ENCODE measurements around the gene NSD1.
"Not testable (repeated sequence)": the region's sequence is repeated elsewhere in the genome, so short reads cannot be mapped to it uniquely, and the experiment has no call there.

Gene NSD1

GRCh38 chr5:177296581-177296980 lies 163.0 kb downstream of the NSD1 start:
- no peak for DNase-seq

GRCh38 chr5:177297922-177298321 lies 164.3 kb downstream of the NSD1 start:
- no peak for DNase-seq

- DNase-seq: no peak
Observed at GRCh38 chr5:177299697-177300096, 166.1 kb downstream of the NSD1 start.

GRCh38 chr5:177300236-177300880 lies 166.8 kb downstream of the NSD1 start:
- DNase-seq: peak; percentile 74

- DNase-seq: no peak
Observed at GRCh38 chr5:177300951-177301350, 167.4 kb downstream of the NSD1 start.

- no peak for DNase-seq
Observed at GRCh38 chr5:177301503-177302165, 168.1 kb downstream of the NSD1 start.

- no peak for DNase-seq
Observed at GRCh38 chr5:177302354-177303110, 169.0 kb downstream of the NSD1 start.

- peak; percentile 93 for DNase-seq
Observed at GRCh38 chr5:177303121-177303924, 169.8 kb downstream of the NSD1 start, which contains the start of the genes PRELID1 and RAB24. Gene PRELID1, plus strand, starts transcription at chr5:177303799. Its CDS starts 187 bp downstream, at chr5:177303986. Gene RAB24, minus strand, starts transcription at chr5:177303719. Its CDS starts 431 bp downstream, at chr5:177303288.

GRCh38 chr5:177303925-177304391 lies 170.4 kb downstream of the NSD1 start:
- DNase-seq: no peak

- DNase-seq: no peak
Observed at GRCh38 chr5:177304392-177305119, 171.0 kb downstream of the NSD1 start.

GRCh38 chr5:177306103-177306640 lies 172.6 kb downstream of the NSD1 start:
- DNase-seq: not testable (repeated sequence)

- no peak for DNase-seq
Observed at GRCh38 chr5:177306674-177307543, 173.3 kb downstream of the NSD1 start.

GRCh38 chr5:177307544-177308363 lies 174.2 kb downstream of the NSD1 start:
- no peak for DNase-seq

- DNase-seq: no peak
Observed at GRCh38 chr5:177308740-177309139, 175.2 kb downstream of the NSD1 start.

- DNase-seq: peak; percentile 87
Observed at GRCh38 chr5:177309351-177310191, 176.0 kb downstream of the NSD1 start.

- DNase-seq: no peak
Observed at GRCh38 chr5:177310332-177310731, 176.8 kb downstream of the NSD1 start.

GRCh38 chr5:177310757-177311391 lies 177.3 kb downstream of the NSD1 start:
- DNase-seq: no peak

- DNase-seq: no peak
Observed at GRCh38 chr5:177311392-177311722, 177.8 kb downstream of the NSD1 start.
